PC-3 (cell line): ENCODE measurements around the gene TCL1B.

ENCODE experiments used
- EZH2 ChIP-seq: fragments of 300-600 bp; sonication (generic); IDR thresholded peaks from one replicate; pipeline ENCODE4 v1.6.1; 2017; ENCODE audit warnings: antibody characterized with exemption, mild to moderate bottlenecking, low read length; ENCODE audit not compliant: unreplicated experiment
- EZH2phosphoT487 ChIP-seq: fragments of 300-600 bp; sonication (generic); IDR thresholded peaks from 2 replicates; pipeline ENCODE4 v1.6.1; 2018; ENCODE audit warnings: mild to moderate bottlenecking, antibody characterized with exemption, low read length, borderline replicate concordance
- TF ChIP-seq, protein P1 (sequence below): fragments of 300-600 bp; sonication (generic); conservative IDR thresholded peaks from 2 replicates; pipeline ENCODE4 v1.5.1; 2017; ENCODE audit warnings: antibody characterized with exemption, low read depth, mild to moderate bottlenecking, low read length

DNA sequence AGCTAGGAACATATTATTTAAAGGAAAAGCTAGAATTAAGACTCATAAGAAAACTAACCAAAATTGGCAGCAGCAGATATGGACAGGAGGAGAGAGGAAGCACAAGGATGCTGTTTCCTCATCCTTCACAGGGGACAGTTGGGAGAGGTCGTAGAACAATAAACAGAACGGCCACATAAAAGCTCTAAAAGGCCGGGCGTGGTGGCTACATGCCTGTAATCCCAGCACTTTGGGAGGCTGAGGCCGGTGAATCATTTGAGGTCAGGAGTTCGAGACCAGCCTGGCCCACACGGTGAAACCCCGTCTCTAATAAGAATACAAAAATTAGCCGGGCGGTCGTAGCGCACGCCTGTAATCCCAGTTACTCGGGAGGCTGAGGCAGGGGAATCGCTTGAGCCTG is 10.5 kb downstream of the TCL1B start:
- TF ChIP-seq, protein P1, sequence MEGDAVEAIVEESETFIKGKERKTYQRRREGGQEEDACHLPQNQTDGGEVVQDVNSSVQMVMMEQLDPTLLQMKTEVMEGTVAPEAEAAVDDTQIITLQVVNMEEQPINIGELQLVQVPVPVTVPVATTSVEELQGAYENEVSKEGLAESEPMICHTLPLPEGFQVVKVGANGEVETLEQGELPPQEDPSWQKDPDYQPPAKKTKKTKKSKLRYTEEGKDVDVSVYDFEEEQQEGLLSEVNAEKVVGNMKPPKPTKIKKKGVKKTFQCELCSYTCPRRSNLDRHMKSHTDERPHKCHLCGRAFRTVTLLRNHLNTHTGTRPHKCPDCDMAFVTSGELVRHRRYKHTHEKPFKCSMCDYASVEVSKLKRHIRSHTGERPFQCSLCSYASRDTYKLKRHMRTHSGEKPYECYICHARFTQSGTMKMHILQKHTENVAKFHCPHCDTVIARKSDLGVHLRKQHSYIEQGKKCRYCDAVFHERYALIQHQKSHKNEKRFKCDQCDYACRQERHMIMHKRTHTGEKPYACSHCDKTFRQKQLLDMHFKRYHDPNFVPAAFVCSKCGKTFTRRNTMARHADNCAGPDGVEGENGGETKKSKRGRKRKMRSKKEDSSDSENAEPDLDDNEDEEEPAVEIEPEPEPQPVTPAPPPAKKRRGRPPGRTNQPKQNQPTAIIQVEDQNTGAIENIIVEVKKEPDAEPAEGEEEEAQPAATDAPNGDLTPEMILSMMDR: no peak
- TF ChIP-seq EZH2: no peak
- TF ChIP-seq EZH2phosphoT487: no peak
